ENCODE measurements around the gene KCNJ6.
"Not testable (repeated sequence)": the region's sequence is repeated elsewhere in the genome, so short reads cannot be mapped to it uniquely, and the experiment has no call there.

Gene KCNJ6

GRCh38 chr21:37734846-37735245 lies 181.4 kb downstream of the KCNJ6 start:
- DNase-seq (ENCODE audit: low read depth in 2 of 2), result no peak

- no peak for DNase-seq (ENCODE audit: low read depth in 2 of 2)
Observed at GRCh38 chr21:37732927-37733326, 183.3 kb downstream of the KCNJ6 start.

DNA sequence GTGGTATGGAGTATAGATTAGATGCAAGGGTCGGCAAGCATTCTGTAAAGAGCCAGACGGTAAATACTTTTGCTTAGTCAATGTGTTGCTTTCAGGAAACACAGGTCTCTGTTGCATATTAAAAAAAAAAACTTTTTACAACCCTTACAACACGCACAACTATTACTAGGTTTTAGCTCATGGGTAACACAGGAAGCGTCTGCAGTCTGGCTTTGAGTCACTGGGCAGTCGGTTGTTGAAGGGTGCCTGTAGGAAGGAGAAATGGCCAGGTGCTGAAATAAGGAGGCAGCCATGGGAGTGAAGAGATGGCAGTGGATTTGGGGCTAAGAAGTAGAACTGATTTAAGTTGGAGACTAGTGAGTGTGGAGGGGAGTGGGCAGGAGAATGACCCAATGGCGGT lies 192.1 kb downstream of the KCNJ6 start:
- DNase-seq (ENCODE audit: low read depth in 2 of 2), result no peak

DNA sequence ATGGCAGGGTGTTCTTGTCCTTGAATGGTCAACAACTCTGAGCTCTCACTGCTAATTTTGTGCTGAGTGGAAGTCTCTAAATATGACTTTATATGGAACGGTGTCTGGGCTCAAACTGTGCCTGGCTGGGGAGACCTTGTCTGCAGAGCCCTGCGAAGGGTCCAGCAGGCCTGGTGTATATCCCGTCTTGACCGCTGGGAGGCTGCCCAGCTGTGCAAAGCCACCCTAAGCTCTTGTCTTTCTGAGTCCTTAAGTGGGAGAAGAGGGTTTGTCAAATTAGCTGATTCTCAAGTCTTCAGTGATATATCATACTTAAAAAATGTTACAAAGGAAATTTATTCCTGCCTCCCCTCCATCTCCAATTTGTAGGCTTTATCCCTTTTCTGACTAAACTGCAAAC lies 198.7 kb downstream of the KCNJ6 start:
- DNase-seq (ENCODE audit: low read depth in 2 of 2), result no peak

DNA sequence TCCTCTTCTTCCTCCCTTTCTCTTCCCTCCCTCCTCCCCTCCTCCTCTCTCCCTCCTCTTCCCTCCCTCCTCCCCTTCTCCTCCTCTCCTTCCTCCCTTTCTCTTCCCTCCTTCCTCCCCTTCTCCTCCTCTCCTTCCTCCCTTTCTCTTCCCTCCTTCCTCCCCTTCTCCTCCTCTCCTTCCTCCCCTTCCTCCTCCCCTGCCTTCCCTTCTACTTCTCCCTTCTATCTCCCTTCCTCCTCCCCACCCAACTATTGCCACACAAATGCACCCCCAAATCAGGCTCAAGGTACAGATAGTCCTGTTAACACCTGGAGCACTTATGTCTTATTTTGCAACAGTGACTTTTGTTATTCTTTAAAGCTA lies 203.7 kb downstream of the KCNJ6 start:
- not testable (repeated sequence) for DNase-seq (ENCODE audit: low read depth in 2 of 2)

GRCh38 chr21:37711836-37712568 lies 204.3 kb downstream of the KCNJ6 start:
- DNase-seq (ENCODE audit: low read depth in 2 of 2), result no peak

DNA sequence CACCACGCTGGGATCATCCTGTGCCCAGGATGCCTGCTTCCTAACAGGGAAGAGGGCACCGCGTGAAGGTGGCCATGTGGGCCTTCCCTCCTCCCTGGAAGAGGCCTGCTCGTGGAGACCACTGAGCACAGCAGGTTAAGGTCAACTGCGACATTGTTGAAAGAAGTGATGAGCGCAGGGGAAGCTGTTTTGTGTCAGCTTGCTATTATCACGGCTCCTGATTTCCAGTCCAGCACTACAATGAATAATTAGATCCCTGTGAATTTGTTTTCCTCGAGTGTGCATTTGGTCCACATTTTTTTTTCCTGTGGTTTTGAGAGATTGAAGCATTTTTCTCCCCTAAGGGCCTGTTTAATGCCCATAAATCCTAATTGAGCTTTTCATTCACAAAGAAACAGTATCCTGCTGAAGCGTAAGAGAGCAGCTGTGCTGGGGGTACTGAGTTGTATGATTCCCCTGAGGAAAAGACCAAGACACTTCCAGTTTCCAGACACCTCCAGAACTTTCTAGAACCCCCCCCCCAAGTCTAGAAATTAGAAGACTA lies 204.9 kb downstream of the KCNJ6 start:
- no peak for DNase-seq (ENCODE audit: low read depth in 2 of 2)

GRCh38 chr21:37710546-37711285 lies 205.5 kb downstream of the KCNJ6 start:
- DNase-seq (ENCODE audit: low read depth in 2 of 2), result no peak

DNA sequence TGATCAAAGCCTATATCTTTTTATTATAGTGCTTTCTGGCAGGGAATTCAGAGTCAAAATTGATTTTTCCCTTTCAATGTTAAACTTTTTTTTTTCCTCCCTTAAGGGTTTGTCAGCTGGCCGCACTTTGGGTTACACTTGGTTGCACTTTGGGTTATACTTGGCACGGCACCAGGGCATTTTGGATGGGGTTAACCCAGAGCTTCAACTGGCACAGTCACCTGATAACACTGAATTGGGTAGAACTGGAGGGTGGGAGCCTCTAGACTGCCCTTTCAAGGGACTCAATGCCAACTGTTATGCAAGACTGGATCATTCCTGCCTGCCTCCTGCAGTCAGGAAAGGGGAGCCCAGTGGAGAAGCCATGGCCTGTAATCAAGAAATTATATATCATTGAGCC lies 211.5 kb downstream of the KCNJ6 start:
- no peak for DNase-seq (ENCODE audit: low read depth in 2 of 2)

- no peak for DNase-seq (ENCODE audit: low read depth in 2 of 2)
Observed at GRCh38 chr21:37702241-37702640, 214.0 kb downstream of the KCNJ6 start.

DNA sequence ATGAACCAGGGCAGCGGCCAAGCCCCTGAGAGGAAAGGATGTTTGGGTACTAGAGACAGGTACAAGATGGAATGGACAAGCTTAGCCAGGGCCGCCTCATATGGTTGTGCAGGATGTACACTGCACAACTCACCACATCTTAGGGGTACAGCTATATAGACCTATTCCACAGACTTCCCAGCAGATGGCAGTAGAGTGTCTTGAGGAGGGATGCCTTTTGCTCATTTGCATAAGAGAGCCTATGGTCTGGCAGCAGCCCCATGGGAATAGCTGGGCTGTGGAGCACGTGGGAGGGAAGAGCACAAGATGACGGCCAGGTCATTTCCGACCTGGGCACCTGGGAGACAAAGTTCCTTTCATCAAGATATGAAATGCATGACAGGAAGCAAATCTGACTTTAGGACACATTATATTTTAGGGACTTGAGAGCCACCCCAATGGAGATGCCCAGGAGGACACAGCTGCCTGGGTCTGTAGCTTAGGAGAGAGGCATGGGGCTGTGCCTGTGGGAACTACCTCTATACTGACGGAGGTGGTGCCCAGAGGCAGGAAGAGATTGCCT lies 215.5 kb downstream of the KCNJ6 start:
- no peak for DNase-seq (ENCODE audit: low read depth in 2 of 2)

DNA sequence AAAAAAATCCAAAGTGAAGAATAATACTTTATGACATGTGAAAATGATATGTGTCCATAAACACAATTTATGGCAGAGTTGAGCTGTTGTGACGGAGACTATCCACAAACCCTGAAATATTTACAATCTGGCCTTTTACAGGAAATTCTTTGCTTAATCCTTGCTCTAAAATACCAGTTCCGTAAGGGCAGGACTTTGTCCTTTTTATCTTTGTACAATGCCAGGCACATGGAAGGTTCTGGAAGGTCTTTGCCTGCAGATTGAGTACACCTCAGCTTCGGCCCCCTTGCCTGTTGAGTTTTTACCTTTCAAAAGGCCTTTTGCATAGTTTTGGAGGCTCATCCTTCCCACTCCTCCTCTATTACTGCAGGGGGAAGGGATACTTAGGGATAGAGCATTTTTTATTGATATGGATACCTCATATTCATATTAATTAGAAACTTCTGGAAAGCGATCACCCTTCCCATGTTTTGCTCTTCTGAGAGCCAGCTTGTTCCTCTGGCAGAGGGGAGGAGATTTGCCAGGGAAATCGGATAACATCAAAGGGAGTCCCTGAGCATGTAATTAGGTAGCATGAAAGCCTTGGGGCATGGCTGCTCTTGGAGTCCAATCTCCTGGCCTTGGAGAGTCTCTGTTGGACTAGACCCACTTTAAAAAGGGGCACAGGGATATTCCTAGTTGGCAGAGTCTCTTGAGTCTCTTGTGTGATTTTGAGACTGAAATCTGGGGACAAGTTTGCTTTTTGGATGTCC lies 217.1 kb downstream of the KCNJ6 start:
- DNase-seq (ENCODE audit: low read depth in 2 of 2), result no peak

DNA sequence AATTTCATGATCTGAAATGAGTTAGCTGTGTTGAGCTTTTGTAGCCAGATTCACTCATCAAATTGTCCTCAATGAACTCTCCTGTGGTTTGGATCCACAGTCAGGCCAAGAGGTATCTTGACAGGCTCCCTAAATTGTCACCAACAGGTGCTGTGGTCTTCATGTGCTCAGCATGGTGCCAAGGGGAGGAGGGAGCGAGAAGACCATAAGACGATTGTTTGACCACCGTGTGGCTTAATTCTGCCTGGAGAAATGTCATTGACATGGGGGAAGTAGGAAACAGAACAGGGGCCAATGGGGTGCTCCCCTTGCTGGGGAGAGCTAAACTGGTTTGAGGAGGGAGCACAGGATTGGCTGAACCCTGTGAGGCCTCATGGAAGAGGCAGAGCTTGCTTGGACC lies 219.3 kb downstream of the KCNJ6 start:
- no peak for DNase-seq (ENCODE audit: low read depth in 2 of 2)

DNA sequence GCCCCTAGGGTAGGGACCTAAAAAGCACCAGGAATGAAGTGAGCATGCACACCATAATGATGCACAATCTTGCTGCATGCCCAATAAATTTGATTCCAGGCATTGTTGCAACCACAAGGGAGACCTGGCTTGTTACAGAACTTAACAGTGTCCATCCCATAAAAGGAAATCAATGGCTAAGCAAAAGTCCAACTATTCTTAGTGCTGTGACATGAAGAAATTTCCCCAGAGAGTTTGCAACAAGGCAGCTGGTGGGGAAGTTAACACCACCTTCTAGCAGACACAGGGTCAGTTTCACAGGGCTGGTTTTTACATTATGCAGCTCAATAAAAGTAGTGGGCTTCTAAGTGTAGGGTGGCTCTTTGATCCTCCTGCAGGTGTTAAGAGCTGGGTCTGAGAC lies 221.1 kb downstream of the KCNJ6 start:
- no peak for DNase-seq (ENCODE audit: low read depth in 2 of 2)

GRCh38 chr21:37688952-37689659 lies 227.2 kb downstream of the KCNJ6 start:
- DNase-seq (ENCODE audit: low read depth in 2 of 2), result no peak

GRCh38 chr21:37686991-37687810 lies 229.1 kb downstream of the KCNJ6 start:
- no peak for DNase-seq (ENCODE audit: low read depth in 2 of 2)

- DNase-seq (ENCODE audit: low read depth in 2 of 2), result no peak
Observed at GRCh38 chr21:37684547-37684946, 231.7 kb downstream of the KCNJ6 start.

GRCh38 chr21:37684115-37684493 lies 232.2 kb downstream of the KCNJ6 start:
- no peak for DNase-seq (ENCODE audit: low read depth in 2 of 2)

DNA sequence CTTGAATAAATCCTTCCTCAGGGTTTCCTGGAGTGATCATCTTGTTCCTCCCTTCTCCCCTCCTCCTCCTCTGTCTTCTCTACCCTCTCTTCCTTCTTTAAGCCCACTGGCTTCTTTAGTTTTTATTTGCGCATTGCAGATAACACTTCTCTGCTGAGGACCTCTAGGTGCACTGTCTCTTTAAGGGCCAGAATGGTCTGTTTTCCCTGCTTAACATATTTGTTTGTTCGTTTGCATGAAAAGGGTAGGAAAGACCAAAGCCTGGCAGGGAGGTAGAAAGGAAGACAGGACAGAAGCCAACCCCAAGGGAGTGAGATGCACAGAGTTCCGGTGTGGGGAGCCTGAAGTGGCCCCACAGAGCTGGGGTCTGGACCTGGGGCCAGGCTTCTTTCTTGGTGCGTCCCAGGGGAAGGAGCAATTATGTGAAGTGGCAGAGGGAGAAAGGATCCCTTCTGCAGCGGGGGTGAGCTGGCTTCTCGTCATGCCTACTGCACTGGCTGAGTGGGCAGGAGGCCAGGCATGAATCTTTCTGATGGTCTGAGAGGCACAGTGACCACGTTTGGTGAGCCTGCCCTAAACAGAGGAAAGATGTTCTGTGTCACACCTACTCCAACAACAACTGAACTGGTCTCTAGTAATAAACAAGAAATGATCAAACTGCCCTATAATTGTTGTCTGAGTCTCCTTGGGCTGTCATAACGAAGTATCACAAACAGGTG lies 232.7 kb downstream of the KCNJ6 start:
- DNase-seq (ENCODE audit: low read depth in 2 of 2), result no peak

DNA sequence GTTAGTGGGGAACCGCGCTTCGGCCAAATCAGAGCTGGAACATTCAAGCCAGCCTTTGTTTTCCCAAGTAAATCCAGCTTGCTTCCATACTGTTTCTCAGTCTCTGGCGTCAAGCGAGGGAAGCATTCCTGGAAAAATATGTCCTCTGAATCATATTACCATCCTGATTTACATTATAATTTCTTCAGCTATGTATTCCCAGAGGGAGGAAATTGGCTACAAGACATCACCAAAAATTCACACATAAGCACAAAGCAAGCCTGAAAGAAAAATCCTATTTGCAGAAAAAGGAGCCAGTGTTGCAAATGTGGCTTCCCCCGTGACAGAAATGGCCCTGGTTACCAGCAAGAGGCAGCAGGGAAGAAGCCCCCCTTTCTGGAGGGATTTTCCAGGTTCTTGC lies 233.3 kb downstream of the KCNJ6 start:
- DNase-seq (ENCODE audit: low read depth in 2 of 2), result no peak

All from stimulated activated CD8-positive, alpha-beta memory T cell treated with anti-CD3 and anti-CD28 coated beads, Interleukin-2, amount 100 ng/mL, for 1 hour (primary cell).